Umbilical cord (tissue), 1 donor: ENCODE data around the gene TNC. TPM values are rescaled to one million over a fixed set of nuclear protein-coding genes. Genes with fewer than 3 reads are reported as not detected.

Experiments
- total RNA-seq: library from RNA; depleted of rRNA; stranded (reverse); fragments of >200 nt; gene quantifications from one replicate; pipeline ENCODE4 v1.2.3, GENCODE V29; 2014; ENCODE audit warnings: low replicate concordance; ENCODE audit not compliant: insufficient read depth

Gene TNC
- total RNA-seq, 1 donor from 2014 or later, result 437 TPM

Other genes with a start within 250 kb of the TNC start
- 5.3 TPM for gene TNFSF8, start 187.6 kb downstream of the TNC start, total RNA-seq